Activated CD4-positive, alpha-beta T cell treated with anti-CD3 and anti-CD28 coated beads, Interleukin-2, amount 50 U/mL, for 16 hours (primary cell): ENCODE data around the gene ADAP1.
A peak's percentile ranks its signal among the peaks of the same experiment; 100 is the strongest.

Source experiments
- DNase-seq: peaks from one replicate; pipeline ENCODE4 v3.0.0-alpha.2; 2020

The ADAP1 gene

DNA sequence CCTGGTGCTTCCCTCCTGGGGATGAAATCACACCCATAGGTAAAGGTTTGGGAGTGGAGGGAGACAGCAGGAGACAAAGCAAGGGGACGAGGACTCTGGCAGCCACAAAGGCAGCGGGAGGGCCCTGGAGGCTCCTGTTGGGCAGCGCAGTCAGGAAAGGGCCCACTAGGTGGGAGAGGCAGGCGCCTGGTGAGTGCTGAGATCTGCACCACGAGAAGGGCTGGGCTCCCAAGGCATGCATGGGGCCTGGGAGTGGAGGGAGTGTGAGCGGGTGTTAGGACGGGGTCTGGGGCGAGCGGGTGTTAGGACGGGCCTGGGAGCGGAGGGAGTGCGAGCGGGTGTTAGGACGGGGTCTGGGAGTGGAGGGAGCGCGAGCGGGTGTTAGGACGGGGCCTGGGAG is 65.1 kb downstream of the ADAP1 start:
- no peak for DNase-seq

DNA sequence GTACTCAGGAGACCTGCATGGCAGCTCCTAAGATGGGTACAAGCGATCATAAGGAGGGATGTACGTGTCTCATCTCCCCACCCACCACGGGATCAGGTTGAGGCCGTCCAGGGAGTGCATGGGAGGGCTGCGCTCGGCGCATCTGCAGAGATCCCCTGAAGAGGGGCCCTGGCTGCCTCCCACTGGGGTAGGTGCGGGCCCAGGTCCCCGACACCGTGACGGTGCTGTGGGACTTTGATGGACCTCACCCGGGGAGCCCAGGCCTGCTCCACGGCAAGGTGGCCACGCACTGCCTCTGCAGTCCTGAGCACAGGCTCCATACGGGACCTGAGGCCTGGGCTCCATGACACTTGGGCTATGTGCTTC is 65.5 kb downstream of the ADAP1 start:
- DNase-seq, result no peak

- no peak for DNase-seq
These were observed 66.1 kb downstream of the ADAP1 start for GRCh38 chr7:888081-889024.

DNA sequence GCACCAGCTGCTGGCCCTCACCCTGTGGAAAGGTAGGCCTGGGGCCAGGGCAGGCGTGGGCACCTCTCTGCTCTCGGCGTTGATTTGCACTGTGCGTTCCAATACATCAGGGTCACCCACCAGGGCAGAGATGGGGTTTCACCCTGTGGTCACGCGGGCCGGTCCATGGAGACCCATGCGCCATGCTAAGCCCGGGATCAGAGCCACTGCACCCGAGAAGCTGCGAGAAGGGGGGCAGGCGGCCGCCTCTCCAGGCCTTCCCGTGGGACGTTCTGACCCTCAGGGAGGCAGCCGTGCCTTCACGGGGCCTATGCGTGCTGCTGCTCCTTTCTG is 67.0 kb downstream of the ADAP1 start:
- no peak for DNase-seq

- no peak for DNase-seq
These were observed 67.6 kb downstream of the ADAP1 start for GRCh38 chr7:886626-887487.

DNA sequence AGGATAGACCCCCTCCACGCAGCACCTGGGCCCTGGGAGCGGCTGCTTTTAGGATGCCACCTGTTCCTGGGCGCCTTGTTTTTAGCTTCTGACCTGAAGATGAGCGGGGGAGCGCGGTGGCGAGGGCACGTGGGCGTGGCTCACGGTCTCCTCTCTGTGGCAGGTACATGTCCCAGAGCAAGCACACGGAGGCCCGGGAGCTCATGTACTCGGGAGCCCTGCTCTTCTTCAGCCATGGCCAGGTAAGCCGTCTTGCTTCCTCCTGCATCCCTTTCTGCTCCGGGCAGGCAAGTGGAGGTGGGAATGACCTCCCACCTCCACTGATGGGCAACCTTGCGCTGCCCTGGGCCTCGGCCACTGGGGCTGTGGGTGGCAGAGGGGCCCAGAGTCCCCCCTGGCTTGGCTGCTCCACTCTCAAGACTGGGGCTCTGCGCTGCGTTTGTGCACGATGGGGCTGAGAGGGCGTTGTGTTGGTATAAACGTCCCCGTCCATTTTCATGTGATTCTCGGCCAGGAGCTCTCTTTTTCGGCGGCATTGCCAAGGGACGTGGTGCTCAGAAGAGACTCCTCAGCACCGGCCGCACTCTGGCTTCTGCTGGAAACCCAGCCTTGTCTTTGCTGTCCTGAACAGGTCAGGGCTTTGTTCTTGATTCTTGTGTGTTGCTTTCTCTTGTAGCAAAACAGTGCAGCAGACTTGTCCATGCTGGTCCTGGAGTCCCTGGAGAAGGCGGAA is 68.4 kb downstream of the ADAP1 start:
- no peak for DNase-seq

DNA sequence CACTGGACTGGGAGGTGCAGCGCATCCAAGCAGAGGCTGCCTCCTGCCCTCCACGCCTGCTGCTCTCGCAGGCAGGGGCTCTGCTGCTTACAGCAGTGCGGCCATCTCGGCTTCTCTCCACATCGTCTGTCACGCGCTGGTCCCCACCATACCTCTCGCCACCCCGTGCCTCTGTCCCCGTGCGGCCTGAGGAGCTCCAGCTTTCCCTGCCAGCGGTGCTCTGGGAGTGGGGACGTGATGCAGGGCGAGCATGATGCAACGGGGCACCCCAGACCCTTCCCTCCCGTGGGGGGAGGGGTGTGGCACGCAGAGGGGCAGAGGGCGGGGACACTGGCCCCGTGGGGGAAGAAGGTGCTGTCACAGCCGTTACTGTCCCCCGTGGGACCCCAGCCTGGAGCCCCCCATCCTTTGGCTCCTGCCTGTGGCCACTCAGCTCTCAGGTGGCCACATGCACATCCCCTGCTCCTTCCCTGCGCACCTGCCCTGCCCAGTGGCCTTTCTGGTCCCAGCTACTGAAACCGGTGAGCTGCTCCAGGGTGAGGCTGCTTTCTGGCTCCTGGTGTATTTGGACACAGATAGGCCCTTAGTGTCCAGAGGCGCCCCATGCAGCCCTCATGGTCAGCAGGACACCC is 69.1 kb downstream of the ADAP1 start:
- no peak for DNase-seq

DNA sequence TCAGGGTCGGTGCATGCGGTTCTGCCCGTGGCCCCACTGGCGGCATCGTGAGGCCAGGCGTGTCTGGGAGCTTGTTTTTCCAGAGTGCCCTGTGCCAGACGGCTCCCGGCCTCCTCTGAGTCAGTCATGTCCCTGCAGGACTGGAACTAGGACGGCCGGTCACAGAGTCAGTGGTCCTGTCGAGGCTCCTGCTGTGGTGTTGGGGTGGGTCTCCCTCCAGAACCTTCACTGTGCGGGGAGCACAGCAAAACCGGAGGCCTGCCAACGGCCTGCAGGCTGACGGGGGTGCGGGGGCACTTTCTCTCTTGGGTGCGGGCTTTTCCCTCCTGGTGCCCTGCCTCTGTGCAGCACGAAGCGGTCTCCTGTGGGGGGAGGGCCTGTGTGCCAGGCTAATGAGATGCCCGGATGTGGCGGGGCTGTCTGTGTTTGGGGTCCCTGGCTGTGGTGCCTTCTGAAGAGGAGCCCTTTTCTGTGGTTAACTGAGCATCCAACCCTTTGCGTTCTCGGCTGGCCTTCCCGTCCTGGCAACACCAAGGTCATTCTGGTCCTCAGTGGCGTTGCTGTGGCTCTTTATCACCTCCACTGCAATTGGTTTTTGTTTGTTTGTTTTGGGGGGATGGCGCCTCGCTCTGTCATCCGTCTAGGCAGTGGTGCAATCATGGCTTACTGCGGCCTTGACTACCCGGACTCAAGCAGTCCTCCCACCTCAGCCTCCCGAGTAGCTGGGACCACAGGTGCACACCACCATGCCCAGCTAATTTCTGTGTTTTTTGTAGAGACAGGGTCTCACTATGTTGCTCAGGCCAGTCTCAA is 70.1 kb downstream of the ADAP1 start:
- DNase-seq, result no peak

DNA sequence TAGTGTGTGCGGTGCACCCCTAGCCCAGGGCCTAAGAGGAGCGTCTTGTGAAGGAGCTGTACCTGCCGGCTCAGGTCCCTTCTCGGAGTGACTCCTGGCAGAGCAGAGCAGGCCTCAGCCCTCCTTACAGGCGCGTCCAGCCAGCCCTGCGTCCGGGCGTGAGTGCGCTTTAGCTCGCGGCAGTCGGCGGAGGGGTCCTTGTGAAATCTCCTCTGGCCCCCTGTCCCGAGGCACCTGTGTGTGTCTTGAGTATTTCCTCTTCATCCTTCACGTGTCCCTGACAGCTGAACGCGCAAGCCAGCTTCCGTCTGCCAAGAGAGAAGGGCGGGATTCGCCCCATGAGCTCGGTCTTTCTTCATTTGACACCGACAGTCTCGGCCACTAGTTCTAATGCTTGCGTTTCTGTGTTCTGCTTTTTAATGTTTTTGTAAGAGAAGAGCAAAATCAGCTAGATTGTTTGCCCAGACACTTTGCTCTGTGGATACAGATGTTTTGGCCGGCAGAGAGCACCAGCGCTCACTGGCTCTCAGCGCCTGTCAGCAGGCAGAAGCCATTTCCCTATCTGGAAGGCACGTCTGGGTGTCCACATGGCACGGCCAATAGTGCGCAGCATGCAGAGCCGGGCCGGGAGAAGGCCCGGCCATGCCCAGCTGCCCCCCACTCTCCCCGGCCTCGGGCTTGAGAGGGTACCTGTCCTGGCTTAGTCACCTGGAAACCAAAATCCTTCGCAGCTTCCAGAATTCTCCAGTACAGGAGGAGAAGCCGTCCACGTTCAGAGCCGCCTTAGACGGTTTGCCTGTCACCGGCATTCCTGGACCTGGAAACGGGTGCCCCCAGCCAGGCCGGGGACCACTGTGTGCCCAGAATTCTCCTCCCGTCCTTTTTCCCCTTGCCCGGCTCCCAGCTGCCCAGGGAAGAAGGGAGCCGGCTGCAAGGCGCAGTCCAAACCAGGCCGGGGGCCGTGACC is 71.1 kb downstream of the ADAP1 start:
- no peak for DNase-seq

DNA sequence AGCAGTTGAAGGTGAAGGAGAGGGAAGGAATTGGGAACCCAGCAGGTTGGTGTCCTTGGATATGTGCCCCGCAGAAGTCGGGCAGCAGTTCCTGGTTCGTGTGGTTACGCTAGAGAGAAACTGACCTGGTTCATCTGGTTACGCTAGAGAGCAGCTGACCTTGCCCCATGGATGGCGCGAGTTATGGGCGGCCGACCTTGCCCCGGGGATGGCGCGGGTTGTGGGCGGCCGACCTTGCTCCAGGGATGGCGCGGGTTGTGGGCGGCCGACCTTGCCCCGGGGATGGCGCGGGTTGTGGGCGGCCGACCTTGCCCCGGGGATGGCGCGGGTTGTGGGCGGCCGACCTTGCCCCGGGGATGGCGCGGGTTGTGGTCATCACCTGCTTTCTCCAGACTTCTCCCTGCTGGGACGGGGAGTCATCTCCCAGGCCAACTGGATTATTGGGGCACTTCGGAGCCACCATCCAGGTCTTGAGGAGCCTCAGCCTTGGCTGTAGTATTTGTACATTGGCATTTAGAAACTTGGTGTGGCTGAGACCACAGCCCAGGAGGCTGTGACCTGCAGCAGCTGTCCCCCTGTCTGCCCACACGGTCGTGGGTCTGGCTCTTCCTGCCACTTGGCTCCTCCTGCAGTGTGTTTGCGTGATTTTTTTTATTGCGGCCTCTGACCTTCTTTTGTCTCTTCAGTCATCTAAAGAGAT is 72.0 kb downstream of the ADAP1 start:
- DNase-seq, result no peak

DNA sequence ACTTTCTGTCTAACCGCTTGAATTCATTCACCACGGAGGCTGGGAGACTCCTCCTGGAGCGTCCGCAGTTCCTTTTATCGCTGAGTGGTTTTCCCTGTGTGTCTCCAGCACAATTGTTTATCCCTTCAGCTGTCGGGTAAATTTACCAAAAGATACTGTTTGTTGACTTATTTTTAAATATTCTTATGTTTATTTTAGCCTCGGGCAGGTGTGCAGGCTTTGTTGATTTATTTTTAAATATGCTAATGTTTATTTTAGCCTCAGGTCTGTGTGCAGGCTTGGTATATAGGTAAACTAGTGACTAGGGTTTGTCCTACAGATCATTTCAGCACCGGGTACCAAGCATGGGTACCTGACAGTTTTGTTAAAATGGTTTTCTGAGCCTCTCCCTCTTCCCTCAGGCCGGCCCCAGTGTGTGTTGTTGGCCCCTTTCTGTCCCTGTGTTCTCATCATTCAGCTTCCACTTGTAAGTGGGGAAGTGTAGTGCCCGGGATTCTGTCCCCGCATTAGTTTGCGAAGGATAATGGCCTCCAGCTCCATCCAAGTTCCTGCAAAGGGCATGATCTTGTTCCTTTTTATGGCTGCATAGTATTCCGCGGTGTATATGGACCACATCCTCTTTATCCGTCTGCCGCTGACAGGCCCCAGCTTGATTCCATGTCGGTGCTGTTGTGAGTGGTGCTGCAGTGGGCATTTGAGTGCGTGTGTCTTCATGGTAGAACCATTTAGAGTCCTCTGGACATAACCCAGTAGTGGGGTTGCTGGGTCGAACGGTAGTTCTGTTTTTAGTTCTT is 72.8 kb downstream of the ADAP1 start:
- DNase-seq, result no peak

DNA sequence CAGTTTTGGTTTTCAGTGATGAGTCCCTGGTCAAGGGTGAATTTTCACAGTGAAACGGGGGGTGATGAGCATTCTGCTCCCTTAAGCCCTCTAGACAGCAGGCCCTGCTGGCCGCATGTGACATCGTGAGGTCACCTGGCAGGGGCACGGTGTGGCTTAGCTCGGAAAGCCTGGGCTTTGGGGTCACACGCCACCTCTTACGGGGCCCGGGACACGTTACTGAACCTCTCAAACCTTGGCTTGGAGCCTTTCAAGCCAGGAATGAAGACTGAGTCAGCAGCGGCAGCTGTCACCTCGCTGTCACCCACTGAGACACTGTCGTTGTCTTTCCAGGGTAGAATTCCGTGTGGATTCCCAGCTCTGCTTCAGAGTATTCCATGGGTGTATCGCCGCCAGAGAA is 74.0 kb downstream of the ADAP1 start:
- no peak for DNase-seq

DNA sequence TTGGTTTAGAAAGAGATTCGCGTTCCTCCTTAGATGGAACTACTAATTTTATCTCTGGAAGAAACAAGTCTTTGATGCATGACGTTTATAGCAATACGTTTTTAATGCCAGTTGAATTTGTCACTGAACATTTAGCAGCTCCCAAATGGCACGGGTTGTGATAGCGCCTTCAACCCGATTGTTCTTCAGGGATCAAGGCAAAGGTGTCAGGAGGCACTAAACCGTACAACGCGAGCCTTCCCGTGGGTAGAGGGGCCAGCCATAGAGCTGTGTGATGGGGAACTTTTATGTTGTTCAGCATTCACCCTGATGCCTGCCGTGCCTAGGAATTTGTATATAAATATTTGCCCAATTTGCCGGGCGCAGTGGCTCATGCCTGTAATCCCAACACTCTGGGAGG is 74.8 kb downstream of the ADAP1 start:
- no peak for DNase-seq

GRCh38 chr7:879093-879492 is 75.4 kb downstream of the ADAP1 start:
- no peak for DNase-seq

GRCh38 chr7:877312-878232 is 76.9 kb downstream of the ADAP1 start:
- no peak for DNase-seq

- peak; percentile 21 for DNase-seq
These were observed 77.5 kb downstream of the ADAP1 start for GRCh38 chr7:876972-877311.

- peak; percentile 99 for DNase-seq
These were observed 78.2 kb downstream of the ADAP1 start, which contains the start of gene GET4 for GRCh38 chr7:876077-876971. GET4 (plus strand) TSS chr7:876554; CDS start chr7:876646, 92 bp downstream.
